ENCODE results near the gene CANX. TPM values are rescaled to one million over a fixed set of nuclear protein-coding genes. Genes with fewer than 3 reads are reported as not detected.

Gene CANX
- total RNA-seq, 1 donor from 2014 or later = 695 TPM

- Mint-ChIP-seq H3K27me3 (ENCODE audit: low read depth) (no peaks in the 10 kb centered on the region), H3K9me3 (ENCODE audit: low read depth) (no peaks in the 10 kb centered on the region), H3K4me1 (ENCODE audit: low read depth) (peaks cover 43% of the 10 kb centered on the region), H3K27ac (ENCODE audit: unreplicated experiment) (peak overlapping the region; percentile 99), H3K36me3 (ENCODE audit: low read depth) (peaks cover 8% of the 10 kb centered on the region), H3K4me3 (ENCODE audit: unreplicated experiment) (peak overlapping the region; percentile 88)
- TF ChIP-seq CTCF (IDR thresholded peaks at IDR 0.05) = no peak
- no peak for DNase-seq (ENCODE audit: low spot score)
Measured at GRCh38 chr5:179699616-179700237, 960 bp downstream of the CANX start.

GRCh38 chr5:179700401-179700918 lies 1.7 kb downstream of the CANX start:
- H3K36me3 Mint-ChIP-seq (ENCODE audit: low read depth) = peaks cover 10% of the 10 kb centered on the region
- peak overlapping the region; percentile 88 for H3K4me3 Mint-ChIP-seq (ENCODE audit: unreplicated experiment)
- no peaks in the 10 kb centered on the region for H3K27me3 Mint-ChIP-seq (ENCODE audit: low read depth)
- no peak for TF ChIP-seq CTCF (IDR thresholded peaks at IDR 0.05)
- DNase-seq (ENCODE audit: low spot score) = no peak
- peak overlapping the region; percentile 99 for H3K27ac Mint-ChIP-seq (ENCODE audit: unreplicated experiment)
- peaks cover 47% of the 10 kb centered on the region for H3K4me1 Mint-ChIP-seq (ENCODE audit: low read depth)
- H3K9me3 Mint-ChIP-seq (ENCODE audit: low read depth) = no peaks in the 10 kb centered on the region

GRCh38 chr5:179716286-179716685 lies 17.5 kb downstream of the CANX start:
- Mint-ChIP-seq H3K4me3 (ENCODE audit: unreplicated experiment) (no peak overlapping the region), H3K4me1 (ENCODE audit: low read depth) (no peaks in the 10 kb centered on the region), H3K36me3 (ENCODE audit: low read depth) (peaks cover 34% of the 10 kb centered on the region), H3K27me3 (ENCODE audit: low read depth) (no peaks in the 10 kb centered on the region), H3K9me3 (ENCODE audit: low read depth) (no peaks in the 10 kb centered on the region), H3K27ac (ENCODE audit: unreplicated experiment) (peak overlapping the region; percentile 33)
- no peak for TF ChIP-seq CTCF (IDR thresholded peaks at IDR 0.05)
- DNase-seq (ENCODE audit: low spot score) = no peak

DNA sequence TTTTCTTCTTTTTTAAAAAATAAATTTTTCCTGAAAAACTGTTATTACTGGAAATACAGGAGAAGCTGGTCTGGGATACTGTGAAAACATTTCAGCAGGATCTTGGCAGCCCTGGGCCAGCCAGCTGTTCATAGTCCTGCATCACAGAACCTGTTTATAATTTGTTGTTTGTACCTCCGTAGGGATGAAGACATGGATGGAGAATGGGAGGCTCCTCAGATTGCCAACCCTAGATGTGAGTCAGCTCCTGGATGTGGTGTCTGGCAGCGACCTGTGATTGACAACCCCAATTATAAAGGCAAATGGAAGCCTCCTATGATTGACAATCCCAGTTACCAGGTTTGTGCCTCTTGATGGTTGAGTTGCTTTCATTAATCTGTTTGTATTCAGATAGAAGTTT lies 21.5 kb downstream of the CANX start:
- no peak for TF ChIP-seq CTCF (IDR thresholded peaks at IDR 0.05)
- peaks cover 51% of the 10 kb centered on the region for H3K36me3 Mint-ChIP-seq (ENCODE audit: low read depth)
- no peak for DNase-seq (ENCODE audit: low spot score)

GRCh38 chr5:179724163-179724562 lies 25.4 kb downstream of the CANX start:
- Mint-ChIP-seq H3K9me3 (ENCODE audit: low read depth) (no peaks in the 10 kb centered on the region), H3K4me1 (ENCODE audit: low read depth) (no peaks in the 10 kb centered on the region), H3K36me3 (ENCODE audit: low read depth) (peaks cover 45% of the 10 kb centered on the region), H3K4me3 (ENCODE audit: unreplicated experiment) (no peak overlapping the region), H3K27ac (ENCODE audit: unreplicated experiment) (peak overlapping the region; percentile 76), H3K27me3 (ENCODE audit: low read depth) (no peaks in the 10 kb centered on the region)
- TF ChIP-seq CTCF (IDR thresholded peaks at IDR 0.05) = no peak
- no peak for DNase-seq (ENCODE audit: low spot score)

More for the DNA sequence above, 21.5 kb downstream of the CANX start:
- Mint-ChIP-seq H3K4me3 (ENCODE audit: unreplicated experiment) (no peak overlapping the region), H3K9me3 (ENCODE audit: low read depth) (no peaks in the 10 kb centered on the region), H3K4me1 (ENCODE audit: low read depth) (no peaks in the 10 kb centered on the region), H3K27ac (ENCODE audit: unreplicated experiment) (no peak overlapping the region), H3K27me3 (ENCODE audit: low read depth) (no peaks in the 10 kb centered on the region)
